Heart left ventricle (tissue), 13 donors: ENCODE data around the gene EIF3I.

Experiments
- CTCF ChIP-seq, 12 donors: fragments of 200-600 bp; sonication (generic) in 4 of 12; IDR thresholded peaks; one replicate each; pipeline versions ENCODE4 v1.5.0 to v1.8.0; 2018 to 2022; ENCODE audit warnings: antibody characterized with exemption in 12 of 12, mild to moderate bottlenecking in 5 of 12
- POLR2A ChIP-seq, 2 donors: fragments of 450-650 bp; IDR thresholded peaks; one replicate each; pipeline ENCODE4 v1.6.1; 2017; ENCODE audit warnings: antibody characterized with exemption in 2 of 2, mild to moderate bottlenecking in 2 of 2, moderate library complexity in 2 of 2
- donor health status: ischemic (EF 13 %, LVEDD 7.1; RV severe dilation, severe dysfunction).
- donor health status: DM: no; HTN: yes; CAD: no.
- donor health status: DM: no; HTN: no; CAD: no.
- donor health status: ischemic (EF 25% LVEDD 6.9; RV normal size, moderate dysfunction).
- donor health status: ischemic (EF 25% LVEDD 5.7; RV mildly dilated, moderate dysfunction).
- donor health status: ischemic (EF 35%, LVEDD 5.7; RV mildly dilated, moderate dysfunction).
- donor health status: nonischemic (EF 11% LVEDD 7.7; RV severe dilation, severe dysfunction).
- donor health status: DM: yes; HTN: yes; CAD: no.
- donor health status: PGD.
- donor health status: ischemic (EF 29% LVEDD 5.4; RV normal size, mild dysfunction).
- donor health status: nonischemic (EF 23%, LVEDD 6.1; RV moderate dilation, normal function).

DNA sequence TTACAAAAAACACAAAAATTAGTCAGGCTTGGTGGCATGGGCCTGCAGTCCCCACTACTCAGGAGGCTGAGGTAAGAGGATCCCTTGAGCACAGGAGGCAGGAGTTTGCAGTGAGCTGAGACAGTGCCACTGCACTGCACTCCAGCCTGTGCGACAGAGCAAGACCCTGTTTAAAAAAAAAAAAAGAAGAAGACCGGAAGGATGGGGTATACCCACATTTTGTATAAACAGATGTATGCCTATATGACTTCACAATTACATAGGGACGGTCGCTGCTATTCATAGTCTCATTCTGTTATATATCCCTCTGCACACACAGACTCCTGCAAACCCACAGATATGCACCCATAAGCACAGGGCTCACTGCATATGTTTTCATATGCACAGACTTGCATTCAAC is 41.5 kb downstream of the EIF3I start:
- TF ChIP-seq POLR2A (IDR thresholded peaks at IDR 0.05) (no peak), CTCF (IDR thresholded peaks at IDR 0.05) (no peak)
